Right ventricle myocardium superior (tissue), 1 donor: Measurements from ENCODE around the gene CDC42BPG. TPM values are rescaled to one million over a fixed set of nuclear protein-coding genes. Genes with fewer than 3 reads are reported as not detected.

Source experiments
- ATAC-seq: fragments of 200-7000 bp; cut with Tn5 transposase; one replicate; pipeline ENCODE4 v1.9.1; 2020; ENCODE audit warnings: mild to moderate bottlenecking; ENCODE audit not compliant: poor library complexity
- DNase-seq: peaks from one replicate; pipeline ENCODE4 v3.0.0-alpha.2; 2020
- intact Hi-C: fragments of 100-400 bp; cut with DNase I; formaldehyde crosslinking; loops from one replicate; pipeline ENCODE4 v1.11.2; 2022
- long read RNA-seq: library from polyadenylated mRNA; unstranded; transcript quantifications from one replicate; pipeline ENCODE4 v2.0.0, GENCODE V29; 2021
- total RNA-seq: library from RNA; stranded (reverse); fragmentation: NEBNext Ultra II Directional; extraction: Animal tissue kit (Norgen Biotek cat#: 25700); gene quantifications from one replicate; pipeline ENCODE4 v1.2.1, GENCODE V29; 2021
- donor health status: DM: no; HTN: yes; CAD: no; lungs with severe emphysema.

CDC42BPG gene
- 0.35 TPM for total RNA-seq
- long read RNA-seq, partial matches to known transcripts: 1 of 1 reads
- long read RNA-seq, other reads (novel, unspliced or antisense): 0 of 1 reads

DNA sequence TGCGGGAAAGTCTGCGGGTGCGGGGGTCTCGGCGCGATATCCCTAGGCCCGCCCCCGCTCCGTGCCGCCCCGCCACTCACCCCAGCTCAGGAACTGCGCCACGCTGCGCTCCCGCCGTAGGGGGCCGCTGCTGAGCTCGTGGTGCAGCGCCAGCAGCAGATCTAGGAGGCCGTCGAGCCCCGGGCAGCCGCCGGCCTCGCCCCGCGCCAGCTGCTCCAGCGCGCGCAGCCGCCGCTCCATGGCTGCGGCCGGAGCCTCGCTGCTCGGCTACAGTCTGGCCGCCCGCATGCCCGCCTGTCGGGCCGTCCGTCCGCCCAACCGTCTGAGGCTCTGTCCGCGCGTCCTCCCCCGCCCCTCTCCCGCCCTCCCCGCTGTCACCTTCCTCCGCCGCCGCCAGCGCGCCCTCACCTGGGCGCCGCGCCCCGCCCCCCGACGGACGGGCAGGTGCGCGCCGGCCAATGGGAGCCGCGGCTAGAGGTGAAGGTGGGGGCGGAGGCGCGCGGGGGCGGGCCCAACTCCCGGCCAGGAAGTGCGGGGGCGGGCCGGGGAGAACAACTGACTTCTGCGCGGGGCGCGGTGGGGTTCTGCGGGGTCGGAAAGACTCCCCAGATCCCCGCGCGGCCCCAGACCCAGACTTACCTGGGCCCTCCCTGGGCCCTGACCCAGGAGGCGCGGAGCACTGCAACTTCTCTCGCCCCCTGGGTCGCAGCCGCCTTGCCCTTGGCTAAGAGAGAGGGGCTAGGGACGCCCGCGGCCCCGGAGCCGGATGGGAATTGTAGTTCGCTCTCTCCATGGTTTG is at the start of gene CDC42BPG:
TSS of gene CDC42BPG (minus strand) at position 324 of the 799 bp plus-strand sequence. CDS start at position 240, 84 bp downstream.
- peak; percentile 66 for ATAC-seq
- intact Hi-C loops: loop anchor here (10.0 kb wide), 2 partner anchors 170 to 270 kb away; partner anchors contain the start of genes ARL2, TM7SF2 and ZNHIT2
- DNase-seq: peak; percentile 80

DNA sequence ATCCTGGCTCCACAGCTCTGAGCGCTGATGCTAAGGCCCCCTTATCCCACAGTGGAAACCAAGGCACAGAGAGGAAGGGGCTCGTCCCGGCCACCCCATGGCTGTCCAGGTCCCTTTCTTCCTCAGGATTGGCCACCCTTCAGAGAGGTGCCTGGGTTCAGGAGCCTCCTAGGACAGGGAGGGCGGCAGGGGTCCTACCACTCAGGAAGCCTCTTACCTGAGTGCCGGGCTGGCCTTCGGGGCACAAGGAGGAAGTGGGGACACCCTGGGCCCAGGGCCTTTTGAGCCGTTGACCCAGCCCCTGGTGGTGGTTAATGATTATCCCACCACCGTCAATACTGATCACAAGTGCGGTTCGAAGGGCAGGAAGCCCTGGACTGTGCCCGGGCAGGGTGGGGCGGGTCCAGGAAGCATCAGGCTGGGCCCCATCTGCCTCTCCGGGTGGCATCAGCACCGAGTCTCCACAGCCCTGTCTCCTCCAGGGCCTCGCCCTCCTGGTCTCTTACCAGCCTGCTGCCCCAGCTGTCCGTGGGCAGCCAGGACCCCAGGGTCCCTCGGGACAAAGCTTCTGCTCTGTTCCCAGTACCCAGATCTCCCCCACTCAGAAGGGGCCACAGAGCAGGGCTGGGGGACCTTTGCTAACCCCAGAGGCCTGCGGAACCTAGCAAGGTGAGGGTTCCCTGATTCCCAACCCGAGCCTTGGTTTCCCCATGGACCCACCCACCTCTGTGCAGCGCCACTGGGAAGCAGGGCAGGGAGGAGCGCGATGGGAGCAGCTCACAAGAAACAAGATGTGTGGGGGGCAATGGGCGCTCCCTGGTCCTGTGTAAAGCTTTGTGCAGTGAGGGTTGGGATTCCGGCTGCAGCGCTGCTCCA is 49.0 kb upstream of the CDC42BPG start:
- DNase-seq: no peak
- intact Hi-C loops: loop anchor here (1.0 kb wide), 1 partner anchor 46 kb away; no protein-coding TSS in a partner anchor
- peak; percentile 7 for ATAC-seq

- DNase-seq (no peak), ATAC-seq (no peak)
- intact Hi-C loops: no loop called here
Observed at GRCh38 chr11:64892838-64893193, 48.4 kb upstream of the CDC42BPG start.

DNA sequence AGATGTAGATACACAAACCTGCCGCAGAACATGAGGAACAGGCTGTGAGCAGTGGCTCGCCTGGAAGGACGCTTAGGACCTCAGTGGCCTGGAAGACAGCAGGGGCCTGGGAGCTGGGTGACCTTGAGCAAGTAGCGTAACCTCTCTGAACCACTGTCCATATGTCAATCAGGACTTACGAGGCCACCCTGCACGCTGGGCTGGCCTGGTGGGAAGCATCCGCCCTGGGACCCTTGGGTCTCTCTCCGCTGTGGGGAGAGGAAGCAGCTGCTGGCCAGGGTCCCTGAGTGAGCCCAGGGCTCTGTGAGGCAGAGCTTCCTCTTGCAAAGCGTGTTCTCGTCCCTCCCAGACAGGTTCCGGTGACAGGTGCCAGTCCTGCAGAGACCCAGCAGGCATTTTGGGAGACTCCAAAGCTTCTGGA is 48.0 kb upstream of the CDC42BPG start:
- ATAC-seq (no peak), DNase-seq (no peak)
- intact Hi-C loops: no loop called here

DNA sequence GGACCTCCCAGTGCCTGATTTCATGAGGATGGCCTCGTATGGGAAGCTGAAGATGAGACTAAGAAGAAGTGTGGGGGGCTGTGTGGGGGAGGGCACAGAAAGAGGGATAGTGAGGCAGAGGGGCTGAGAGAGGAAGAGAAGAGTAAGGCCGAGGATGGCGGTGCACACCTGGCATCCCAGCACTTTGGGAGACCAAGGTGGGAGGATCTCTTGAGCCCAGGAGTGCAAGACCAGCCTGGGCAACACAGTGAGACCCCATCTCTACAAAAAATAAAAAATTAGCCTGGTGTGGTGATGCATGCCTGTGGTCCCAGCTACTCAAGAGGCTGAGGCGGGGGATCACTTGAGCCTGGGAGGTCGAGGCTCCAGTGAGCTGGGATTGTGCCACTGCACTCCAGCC is 47.4 kb upstream of the CDC42BPG start:
- intact Hi-C loops: no loop called here
- DNase-seq: no peak
- ATAC-seq: no peak

- no peak for ATAC-seq
- no peak for DNase-seq
- intact Hi-C loops: no loop called here
Observed at GRCh38 chr11:64891215-64891848, 46.9 kb upstream of the CDC42BPG start.

- intact Hi-C loops: no loop called here
- DNase-seq: no peak
- ATAC-seq: no peak
Observed at GRCh38 chr11:64890522-64890939, 46.1 kb upstream of the CDC42BPG start.

GRCh38 chr11:64888729-64889511 is 44.5 kb upstream of the CDC42BPG start:
- ATAC-seq: no peak
- intact Hi-C loops: no loop called here
- DNase-seq: no peak

DNA sequence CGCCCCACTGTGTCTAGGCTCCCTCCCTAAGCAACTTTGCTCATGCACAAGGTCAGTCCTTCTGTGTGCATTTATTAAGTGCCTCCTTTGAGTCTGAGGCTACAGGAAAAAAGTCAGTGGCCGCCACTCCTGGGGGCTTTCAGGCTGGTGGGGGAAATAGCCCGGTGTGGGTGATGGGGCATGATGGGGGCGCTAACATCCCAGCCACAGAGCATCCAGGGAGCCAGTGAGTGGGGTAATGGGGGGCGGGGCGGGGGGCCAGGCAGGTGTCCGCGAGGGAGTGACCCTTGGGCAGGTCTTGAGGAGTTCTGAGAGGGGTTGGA is 43.9 kb upstream of the CDC42BPG start:
- intact Hi-C loops: no loop called here
- no peak for DNase-seq
- ATAC-seq: no peak

DNA sequence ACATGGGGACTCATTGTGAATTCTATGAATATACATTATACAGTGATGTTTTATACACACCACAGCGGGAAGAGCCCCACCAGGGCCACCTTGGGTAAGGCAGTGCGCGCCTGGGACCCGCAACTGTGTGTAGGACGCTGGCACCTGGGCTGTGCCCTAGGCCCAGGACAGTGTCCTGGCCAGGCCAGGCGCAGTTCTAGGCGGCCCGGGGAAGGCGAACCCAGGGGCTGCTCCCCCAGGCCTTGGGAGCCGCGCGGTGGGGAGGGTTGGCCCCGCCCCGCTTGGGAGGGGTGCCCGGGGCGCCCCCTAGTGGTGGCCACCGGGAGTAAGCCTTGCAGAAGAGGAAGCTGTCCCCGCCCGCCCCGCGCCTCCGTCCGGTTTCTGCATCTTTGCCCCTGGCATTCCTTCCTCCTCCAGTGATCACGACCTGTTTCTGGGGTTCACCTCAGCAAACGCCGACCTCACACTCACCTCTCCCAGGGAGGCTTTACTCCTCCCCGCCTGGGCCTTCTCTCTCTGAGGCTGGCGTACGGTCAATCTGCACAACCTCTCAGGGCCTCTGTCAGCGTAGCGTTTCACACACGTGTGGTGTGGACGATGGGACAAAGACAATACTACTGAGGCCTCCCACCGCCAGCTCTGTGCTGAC is 43.4 kb upstream of the CDC42BPG start:
- ATAC-seq: peak; percentile 94
- intact Hi-C loops: no loop called here
- peak; percentile 91 for DNase-seq

DNA sequence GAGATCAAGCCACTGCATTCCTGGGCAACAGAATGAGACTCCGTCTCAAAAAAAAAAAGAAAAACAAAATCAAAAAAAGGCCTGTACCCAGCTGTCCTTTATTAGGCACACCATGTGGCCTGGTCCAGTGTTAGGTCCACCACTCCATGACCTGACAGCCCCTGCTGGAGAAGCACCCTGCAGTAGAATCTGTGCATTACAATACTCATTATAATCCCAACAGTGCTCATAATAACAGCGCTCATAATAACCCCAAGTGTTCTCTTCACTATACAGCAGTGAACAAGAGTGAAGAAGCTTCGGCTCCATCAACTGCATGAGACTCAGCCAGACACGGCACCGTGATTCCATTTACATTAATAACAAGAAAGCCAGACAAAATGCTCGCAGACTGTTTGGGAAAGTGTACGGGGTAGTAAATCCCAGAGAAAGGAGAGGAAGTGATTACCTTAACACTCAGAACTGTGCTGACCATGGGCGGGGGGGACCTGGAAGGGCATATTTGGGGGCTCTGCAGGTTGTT is 42.8 kb upstream of the CDC42BPG start:
- ATAC-seq (no peak), DNase-seq (no peak)
- intact Hi-C loops: no loop called here

GRCh38 chr11:64885367-64886286 is 41.2 kb upstream of the CDC42BPG start:
- intact Hi-C loops: no loop called here
- no peak for DNase-seq
- no peak for ATAC-seq

DNA sequence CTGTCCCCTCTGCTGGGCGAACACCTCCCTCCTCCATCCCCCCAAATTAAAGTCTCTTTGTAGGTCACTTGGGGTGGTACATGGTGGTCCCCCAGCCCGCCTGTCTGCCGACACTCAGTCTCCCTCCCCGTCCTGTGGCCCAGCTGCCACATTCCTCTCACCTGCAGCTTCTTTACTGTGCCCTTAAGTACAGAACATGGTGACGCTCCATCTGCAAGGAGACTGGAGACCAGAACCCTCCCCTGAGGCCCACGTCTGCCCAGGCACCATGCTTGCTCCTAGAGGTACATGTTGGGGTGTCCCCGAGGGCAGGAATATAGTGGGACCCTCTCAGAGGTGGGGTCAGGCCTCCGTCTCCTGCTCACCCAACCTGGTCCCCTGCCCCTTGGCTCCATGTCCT is 39.6 kb upstream of the CDC42BPG start:
- ATAC-seq (no peak), DNase-seq (no peak)
- intact Hi-C loops: no loop called here

DNA sequence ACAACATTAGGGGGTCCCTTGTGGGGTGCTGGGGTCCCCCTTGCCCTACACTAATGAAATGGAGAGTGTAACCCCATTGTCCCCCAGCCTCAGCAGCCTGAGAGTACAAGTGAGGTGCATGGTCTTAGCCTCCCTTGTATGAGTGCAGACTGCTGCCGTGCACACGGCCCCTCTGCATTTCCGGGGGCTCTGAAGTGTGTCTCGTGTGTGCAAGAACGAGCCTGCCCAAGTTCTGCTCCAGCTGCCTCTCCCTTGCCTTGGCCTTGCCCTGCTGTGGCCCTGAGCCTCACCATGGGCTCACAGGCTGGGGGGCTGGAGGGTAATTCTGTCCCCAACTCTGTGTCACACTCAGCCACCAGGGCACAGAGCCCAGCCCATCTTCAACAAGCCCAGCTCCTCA is 39.1 kb upstream of the CDC42BPG start:
- intact Hi-C loops: no loop called here
- no peak for DNase-seq
- ATAC-seq: no peak

DNA sequence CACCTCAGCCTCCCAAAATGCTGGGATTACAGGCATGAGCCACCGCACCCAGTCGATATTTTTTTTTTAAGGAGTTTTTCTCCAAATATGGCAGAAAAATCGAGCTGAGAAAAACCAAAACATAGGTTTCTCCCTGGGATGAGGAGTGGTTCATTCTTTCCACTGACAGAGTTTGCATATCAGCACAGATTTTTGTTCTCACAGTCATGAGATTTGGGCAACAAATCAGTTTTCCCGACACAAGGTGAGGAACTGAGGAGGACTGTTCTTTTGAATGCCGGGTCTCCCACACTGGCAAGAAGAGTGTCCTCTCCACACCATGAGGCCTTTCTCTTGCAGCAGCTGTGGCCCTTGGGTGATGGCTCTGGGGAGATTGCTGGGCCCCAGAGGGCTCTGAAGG is 37.8 kb upstream of the CDC42BPG start:
- intact Hi-C loops: no loop called here
- no peak for DNase-seq
- ATAC-seq: no peak

DNA sequence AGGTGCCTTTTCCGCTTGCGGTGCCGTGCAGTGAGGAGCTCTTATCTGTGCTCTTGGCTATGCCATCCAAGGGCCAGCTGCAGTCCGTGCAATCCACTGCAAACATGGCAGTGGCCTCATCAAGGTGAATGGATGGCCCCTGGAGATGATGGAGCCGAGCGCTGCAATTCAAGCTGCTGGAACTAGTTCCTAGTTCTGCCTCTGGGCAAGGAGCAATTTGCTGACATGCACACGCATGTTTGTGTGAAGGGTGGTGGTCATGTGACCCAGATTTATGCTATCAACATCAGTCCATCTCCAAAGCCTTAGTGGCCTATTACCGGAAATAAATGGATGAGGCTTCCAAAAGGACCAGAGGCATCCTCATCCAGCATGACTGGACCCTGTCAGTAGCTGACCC is 37.0 kb upstream of the CDC42BPG start:
- intact Hi-C loops: no loop called here
- ATAC-seq (no peak), DNase-seq (no peak)
